HG02970 (cell line): ENCODE data around the gene TIGD3.

ENCODE experiments used
- ATAC-seq: cut with Tn5 transposase; IDR thresholded peaks from one replicate; pipeline ENCODE4 v1.9.1; 2021; ENCODE audit warnings: mild to moderate bottlenecking, moderate library complexity, moderate number of reproducible peaks; ENCODE audit not compliant: unreplicated experiment, low FRiP score

TIGD3 gene

DNA sequence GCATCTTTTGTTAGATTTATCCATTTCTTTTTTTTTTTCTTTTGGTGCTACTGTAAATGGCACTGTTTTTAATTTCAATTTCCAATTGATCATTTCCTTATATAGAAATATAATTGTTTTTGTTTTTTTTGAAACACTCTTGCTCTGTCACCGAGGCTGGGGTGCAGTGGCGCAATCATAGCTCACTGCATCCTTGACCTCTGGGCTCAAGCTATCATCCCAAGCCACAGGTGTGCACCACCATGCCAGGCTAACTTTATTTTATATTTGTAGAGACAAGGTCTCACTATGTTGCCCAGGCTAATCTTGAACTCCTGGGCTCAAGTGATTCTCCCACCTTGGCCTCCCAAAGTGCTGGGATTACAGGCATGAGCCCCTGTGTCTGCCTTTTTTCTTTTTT, 48.2 kb downstream of the TIGD3 start:
- ATAC-seq: no peak

DNA sequence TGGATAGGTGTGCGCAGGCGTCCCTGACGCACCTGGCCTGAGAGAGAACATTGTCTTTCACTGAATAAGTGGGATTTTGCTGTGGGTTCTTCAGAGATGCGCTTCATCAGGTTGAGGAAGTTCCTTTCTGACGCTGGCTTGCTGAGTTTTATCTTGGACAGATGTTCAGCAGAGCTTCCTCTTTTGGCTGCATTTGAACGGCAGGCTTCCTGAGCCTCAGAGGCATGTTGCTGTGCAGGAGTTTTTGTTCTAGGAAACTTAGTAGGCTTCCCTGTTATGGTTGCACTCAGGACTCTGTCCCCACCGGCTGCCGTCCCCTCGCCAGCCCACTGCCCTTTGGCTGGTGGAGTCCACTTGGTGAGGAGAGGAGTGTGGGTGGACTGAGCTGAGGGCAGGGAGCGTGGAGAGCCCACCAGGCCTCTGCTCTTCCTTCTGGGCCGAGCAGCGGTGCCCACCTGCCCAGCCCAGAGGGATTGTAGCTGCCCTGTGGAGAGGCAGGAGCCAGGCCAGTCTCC, 49.1 kb downstream of the TIGD3 start:
- no peak for ATAC-seq

DNA sequence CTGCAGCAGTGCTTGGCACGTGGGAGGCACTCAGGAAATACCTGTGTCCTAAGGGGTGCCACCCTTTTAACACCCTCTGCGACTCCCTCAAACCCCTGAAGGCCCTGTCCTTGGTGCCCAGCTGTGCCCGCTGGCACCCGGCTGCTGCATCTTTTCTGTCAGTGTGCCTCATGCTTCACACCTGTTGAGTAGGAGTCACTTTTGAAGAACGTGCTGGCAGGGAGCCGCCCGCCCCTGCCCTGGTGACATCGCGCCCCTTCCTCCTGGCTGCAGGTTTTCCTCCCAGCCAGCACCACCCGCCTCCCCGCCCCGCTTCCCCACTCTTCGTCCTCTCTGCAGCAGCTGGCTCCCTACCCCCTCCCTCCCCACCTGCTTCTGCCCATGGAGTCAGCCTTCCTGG, 49.7 kb downstream of the TIGD3 start:
- no peak for ATAC-seq

DNA sequence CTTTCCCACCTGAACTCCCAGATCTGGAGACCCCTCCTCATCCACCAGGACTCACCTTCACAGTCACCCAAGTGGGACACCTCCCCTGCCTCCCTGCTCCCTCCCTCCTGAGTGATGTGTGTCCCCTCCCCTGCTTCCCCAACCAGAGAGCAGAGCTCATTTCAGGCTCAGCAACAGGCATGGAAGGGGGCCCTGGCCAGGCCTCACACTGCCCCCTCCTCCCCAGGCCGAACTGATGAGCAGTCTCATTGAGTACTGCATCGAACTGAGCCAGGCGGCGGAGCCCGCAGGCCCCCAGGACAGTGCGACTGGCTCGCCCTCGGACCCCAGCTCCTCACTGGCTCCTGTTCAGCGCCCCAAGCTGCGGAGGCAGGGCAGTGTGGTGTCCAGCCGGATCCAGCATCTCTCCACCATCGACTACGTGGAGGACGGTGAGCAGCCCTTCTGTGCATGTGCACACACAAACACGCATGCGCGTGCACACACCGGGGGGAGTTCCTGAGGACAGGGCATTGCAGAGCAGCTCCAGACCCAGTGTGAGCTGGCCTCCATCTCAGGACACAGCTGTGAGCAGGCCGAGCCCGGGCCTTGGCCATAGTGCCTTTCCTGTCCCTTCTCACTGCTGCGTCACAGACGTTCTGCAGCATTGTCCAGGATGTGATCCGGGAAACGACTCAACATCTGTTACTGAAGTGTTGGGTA, 50.2 kb downstream of the TIGD3 start:
- ATAC-seq: no peak
